ENCODE data around the gene PRKCE. TPM values are rescaled to one million over a fixed set of nuclear protein-coding genes. Genes with fewer than 3 reads are reported as not detected.

Gene PRKCE
- total RNA-seq, 1 donor from 2014 or later = 14.8 TPM

GRCh38 chr2:46231721-46232120 is 580.2 kb downstream of the PRKCE start:
- no peak for ATAC-seq
- DNase-seq = no peak
- intact Hi-C loops (cut with micrococcal nuclease) = no loop called here

DNA sequence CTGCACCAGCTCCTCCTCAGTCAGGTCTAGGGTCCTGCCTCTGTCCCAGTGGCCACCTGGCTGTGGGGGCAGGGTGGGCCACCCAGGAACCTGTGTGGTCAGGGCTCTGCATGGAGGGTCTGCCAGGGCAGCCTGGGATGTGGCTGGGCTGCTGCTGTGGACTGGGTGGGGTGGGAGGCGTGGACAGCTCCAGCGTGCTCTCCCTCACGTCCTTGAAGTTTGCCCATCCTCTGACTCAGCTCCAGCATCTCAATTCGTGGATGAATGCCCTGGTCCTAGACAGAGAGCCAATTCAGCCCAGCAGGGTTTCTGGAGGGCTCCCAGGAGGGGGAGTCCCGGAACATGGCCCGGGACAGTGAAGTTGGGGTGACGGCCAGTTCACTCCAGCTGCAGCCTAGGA is 581.4 kb downstream of the PRKCE start:
- ATAC-seq (no peak), DNase-seq (no peak)
- intact Hi-C loops (cut with micrococcal nuclease) = no loop called here

- intact Hi-C loops (cut with micrococcal nuclease) = no loop called here
Observed at GRCh38 chr2:46236006-46236875, 584.8 kb downstream of the PRKCE start.

DNA sequence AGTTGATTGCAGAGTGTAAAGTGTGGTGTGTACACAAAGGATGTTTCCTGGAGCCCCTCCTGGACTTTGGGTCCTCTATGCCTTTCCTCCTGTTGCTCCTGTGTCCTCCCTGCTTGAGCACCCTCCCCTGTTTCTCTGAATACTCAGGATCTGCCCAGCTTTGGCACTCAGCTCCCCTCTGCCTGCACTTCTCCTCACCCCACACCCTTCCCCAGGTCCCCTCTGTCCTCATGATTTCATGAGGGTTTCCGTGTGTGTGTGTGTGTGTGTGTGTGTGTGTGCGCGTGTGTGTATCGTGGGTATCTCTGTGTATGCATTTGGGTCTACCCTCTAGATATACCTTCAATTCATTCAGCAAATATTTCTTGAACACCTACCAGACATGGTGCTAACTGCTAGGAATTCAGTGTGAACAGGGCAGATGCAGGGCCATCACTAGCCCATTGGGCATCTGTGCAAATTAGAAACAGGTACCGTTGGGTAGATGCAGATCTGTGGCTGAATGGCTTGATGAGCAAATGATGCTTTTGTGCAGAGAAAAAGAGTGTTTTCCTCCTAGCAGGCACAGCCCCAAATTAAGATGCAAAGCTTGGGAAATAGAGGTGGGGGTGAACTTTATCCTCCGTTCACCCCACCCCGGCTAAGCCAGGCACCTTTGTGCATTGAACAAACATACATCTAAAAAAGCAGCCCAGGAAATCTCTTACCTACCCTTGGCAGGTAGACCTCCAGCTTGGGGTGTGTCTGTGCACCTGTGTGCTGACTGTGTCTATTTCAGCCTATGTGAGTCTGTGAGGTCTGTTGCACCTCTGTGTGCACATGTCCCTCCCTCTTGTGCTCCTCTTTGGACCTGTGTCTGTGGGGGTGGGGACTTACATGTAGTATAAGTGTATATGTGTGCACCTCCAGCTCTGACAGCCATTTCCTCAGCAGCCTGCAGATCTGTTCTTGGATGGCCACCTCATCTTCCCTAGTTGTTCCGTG is 585.7 kb downstream of the PRKCE start:
- DNase-seq = no peak
- intact Hi-C loops (cut with micrococcal nuclease) = no loop called here
- ATAC-seq = no peak

More at GRCh38 chr2:46236006-46236875, 584.8 kb downstream of the PRKCE start:
- ATAC-seq (no peak), DNase-seq (no peak)

Other genes starting within 250 kb of the PRKCE start
- gene SRBD1, start 40.4 kb upstream of the PRKCE start, total RNA-seq = 6.3 TPM

All from left ventricle myocardium superior (tissue), 1 donor.